HG03571 (cell line): ENCODE measurements around the gene USP12.
"Not testable (repeated sequence)": the region's sequence is repeated elsewhere in the genome, so short reads cannot be mapped to it uniquely, and the experiment has no call there.

Experiments
- ATAC-seq: cut with Tn5 transposase; IDR thresholded peaks from one replicate; pipeline ENCODE4 v1.9.1; 2021; ENCODE audit not compliant: unreplicated experiment

Gene USP12, protein sequence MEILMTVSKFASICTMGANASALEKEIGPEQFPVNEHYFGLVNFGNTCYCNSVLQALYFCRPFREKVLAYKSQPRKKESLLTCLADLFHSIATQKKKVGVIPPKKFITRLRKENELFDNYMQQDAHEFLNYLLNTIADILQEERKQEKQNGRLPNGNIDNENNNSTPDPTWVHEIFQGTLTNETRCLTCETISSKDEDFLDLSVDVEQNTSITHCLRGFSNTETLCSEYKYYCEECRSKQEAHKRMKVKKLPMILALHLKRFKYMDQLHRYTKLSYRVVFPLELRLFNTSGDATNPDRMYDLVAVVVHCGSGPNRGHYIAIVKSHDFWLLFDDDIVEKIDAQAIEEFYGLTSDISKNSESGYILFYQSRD

DNA sequence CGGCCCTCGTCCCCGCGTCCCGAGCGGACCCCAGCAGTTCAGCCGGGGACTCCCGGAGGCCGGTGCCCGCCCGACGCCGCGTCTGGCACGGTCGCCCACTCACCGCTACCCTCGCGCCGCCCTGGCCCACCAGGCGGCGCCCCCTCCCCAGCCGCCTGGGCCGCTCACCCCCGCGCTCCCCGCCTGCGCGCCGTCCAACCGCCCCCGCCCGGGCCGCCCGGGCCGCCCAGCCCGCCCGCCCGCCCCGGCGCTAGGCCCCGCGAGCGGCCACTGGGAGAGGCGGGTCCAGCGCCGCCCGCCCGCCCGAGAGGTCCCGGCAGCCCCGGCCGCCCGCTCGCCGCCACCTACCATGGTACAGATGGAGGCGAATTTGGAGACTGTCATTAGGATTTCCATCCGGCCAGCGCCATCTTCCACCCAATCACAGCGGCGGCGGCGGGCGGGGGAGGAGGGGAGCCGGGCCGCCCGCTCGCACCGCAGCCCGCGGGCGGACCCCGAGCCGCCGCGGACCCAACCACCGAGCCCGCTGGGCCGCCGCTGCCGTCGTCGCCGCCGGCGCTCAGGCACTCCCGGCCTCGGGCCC is at the start of gene USP12:
Gene USP12, minus strand, starts transcription at position 568 of the 583 bp plus-strand sequence. Its CDS starts 172 bp downstream, at position 396.
- peak; percentile 7 for ATAC-seq

DNA sequence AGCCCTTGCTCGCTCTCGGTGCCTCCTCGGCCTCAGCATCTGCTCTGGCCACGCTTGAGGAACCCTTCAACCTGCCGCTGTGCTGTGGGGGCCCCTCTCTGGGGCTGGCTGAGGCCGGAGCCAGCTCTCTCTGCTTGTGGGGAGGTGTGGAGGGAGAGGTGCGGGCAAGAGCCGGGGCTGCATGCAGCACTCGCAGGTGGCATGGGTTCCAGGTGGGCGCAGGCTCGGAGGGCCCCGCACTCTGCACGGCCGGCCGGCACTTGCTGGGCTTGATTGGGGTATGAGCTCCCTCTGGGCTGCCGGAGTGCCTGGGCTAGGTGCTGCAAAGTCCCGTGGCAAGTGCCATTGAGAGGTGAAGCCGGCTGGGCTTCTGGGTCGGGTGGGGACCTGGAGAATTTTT is 48.0 kb upstream of the USP12 start:
- no peak for ATAC-seq

DNA sequence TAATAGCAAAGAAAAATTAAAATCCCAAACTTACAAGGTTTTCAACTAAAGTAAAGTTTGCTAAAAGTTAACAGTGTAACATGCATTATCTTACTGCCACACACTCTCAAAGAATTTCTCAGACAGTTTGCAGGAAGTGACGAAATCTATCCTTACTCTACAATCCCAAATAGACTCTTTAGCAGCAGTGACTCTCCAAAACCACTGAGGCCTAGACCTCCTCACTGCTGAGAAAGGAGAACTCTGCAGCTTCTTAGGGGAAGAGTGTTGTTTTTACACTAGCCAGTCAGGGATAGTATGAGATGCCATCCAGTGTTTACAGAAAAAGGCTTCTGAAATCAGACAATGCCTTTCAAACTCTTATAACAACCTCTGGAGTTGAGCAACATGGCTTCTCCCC is 47.2 kb upstream of the USP12 start:
- ATAC-seq: not testable (repeated sequence)

DNA sequence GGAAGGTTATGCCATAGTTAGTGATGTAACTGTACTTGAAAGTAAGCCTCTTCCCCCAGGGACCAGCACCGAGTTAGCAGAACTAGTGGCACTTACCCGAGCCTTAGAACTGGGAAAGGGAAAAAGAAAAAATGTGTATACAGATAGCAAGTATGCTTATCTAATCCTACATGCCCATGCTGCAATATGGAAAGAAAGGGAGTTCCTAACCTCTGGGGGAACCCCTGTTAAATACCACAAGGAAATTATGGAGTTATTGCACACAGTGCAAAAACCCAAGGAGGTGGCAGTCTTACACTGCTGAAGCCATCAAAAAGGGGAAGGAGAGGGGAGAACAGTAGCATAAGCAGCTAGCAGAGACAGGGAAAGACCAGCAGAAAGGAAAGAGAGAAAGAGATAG is 46.2 kb upstream of the USP12 start:
- ATAC-seq: not testable (repeated sequence)

DNA sequence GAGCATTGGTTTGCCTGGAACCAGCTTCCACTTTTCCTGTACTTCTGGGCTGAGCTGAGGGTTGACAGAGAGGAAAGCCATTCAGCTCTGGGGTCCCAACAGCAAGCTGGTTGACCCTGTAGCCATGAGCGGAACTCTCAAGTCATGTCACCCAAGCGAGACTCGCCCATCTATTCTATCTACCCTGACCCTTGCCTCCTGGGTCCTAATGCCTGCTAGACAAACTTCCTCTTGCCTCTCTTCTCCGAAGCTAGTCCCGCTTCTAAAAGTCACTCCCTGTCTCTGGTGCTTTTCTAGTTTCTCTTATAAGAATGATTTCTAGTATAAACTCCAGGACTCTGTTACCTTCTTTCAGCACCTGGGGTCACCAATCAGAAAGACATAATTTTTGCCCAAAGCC is 41.8 kb upstream of the USP12 start:
- not testable (repeated sequence) for ATAC-seq

DNA sequence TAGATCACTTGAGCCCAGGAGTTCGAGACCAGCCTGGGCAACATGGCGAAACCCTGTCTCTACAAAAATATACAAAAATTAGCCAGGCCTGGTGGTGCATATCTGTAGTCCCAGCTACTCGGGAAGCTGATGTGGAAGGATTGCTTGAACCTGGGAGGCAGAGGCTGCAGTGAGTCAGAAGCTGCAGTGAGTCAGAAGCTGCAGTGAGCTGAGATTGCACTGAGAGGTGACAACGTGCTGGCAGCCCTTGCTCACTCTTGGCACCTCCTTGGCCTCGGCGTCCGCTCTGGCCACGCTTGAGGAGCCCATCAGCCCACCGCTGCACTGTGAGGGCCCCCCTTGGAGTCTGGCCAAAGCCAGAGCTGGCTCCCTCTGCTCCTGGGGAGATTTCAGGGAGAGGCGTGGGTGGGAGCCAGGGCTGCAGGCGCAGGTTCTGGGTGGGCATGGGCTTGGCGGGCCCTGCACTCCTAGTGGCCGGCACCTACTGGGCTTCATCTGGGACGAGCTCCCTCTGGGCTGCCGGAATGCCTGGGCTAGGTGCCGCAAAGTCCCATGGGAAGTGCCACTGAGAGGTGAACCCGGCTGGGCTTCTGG is 40.3 kb upstream of the USP12 start:
- ATAC-seq: no peak

DNA sequence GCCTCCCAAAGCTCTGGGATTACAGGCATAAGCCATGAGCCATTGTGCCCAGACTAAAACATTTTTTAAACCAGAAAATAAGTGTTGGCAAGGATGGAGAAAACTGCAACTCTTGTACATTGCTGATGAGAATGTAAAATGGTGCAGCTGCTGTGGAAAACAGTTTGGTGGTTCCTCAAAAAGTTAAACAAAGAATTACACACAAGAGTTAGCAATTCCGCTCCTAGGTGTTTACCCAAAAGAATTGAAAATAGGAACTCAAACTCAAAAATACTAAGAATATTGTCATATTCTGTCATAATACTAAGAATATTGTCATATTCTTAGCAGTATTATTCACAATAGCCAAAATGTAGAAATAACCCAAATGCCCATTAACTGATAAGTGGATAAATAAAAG is 39.7 kb upstream of the USP12 start:
- ATAC-seq: no peak

DNA sequence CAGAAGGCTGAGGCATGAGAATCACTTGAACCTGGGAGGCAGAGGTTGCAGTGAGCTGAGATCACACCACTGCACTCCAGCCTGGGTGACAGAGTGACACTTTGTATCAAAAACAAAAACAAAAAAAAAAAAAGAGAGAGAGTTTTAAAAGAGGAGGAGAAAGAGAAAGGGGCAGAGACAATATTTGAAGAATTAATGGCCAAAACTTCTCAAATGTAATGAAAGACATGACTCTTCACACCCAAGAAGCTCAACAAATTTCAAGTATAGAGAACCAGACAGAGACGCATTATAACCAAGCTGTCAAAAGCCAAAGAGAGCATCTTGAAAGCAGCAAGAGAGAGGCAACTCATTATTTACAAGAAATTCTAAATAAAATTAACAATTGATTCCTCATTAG is 36.9 kb upstream of the USP12 start:
- ATAC-seq: no peak

DNA sequence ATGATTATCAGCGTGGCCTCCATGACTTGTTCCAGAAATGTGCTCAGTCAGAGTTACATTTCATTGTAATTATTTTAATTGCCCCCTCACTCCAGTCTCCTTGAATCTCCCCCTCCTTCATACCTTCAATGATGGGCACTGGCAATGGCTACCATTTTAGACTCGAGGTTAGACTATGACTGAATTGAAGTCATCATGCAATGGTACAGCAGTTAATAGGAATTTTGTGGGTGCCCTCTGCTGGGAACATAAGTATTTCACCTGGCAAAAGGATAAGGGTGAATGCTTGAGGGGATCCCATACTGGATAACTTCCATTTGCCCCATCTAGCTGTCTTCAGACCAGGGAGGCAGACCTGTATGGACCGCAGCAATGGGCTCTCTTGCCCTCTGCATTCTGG is 32.2 kb upstream of the USP12 start:
- ATAC-seq: no peak

DNA sequence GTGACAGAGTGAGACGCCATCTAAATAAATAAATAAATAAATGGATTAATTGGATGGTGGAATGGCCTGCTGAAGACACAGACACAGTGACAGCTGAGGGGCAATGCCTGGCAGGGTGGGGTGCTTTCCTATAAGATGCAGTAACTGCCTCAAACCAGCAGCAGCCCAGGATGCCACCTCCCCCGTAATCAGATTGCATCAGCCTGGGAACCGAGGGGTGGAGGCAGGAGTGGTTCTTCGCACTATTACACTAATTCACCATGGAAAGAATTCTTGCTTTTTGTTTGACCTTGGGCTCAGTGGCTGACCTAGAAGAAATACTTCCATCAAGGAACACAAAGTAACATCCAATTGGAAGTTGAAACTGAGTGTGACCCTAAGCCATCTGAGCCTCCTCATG is 31.6 kb upstream of the USP12 start:
- ATAC-seq: no peak

DNA sequence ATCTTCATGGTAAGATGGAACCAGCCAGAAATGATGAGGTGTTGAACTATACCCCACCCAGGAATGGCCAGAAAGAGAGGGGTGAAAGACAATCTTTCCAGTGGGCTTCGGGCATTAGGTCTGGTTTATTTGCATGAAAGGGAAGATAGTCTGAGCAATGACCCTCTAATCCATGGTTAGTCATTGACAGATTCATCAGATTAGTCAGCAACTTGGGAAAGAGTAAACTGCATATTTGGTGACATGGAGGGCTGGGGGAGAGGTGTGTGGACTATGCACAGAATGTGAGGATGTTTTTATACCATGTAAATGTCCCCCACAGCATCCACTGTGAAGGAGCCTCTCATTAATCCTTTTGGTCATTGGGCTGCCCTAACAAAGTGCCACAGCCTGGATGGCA is 30.1 kb upstream of the USP12 start:
- no peak for ATAC-seq

DNA sequence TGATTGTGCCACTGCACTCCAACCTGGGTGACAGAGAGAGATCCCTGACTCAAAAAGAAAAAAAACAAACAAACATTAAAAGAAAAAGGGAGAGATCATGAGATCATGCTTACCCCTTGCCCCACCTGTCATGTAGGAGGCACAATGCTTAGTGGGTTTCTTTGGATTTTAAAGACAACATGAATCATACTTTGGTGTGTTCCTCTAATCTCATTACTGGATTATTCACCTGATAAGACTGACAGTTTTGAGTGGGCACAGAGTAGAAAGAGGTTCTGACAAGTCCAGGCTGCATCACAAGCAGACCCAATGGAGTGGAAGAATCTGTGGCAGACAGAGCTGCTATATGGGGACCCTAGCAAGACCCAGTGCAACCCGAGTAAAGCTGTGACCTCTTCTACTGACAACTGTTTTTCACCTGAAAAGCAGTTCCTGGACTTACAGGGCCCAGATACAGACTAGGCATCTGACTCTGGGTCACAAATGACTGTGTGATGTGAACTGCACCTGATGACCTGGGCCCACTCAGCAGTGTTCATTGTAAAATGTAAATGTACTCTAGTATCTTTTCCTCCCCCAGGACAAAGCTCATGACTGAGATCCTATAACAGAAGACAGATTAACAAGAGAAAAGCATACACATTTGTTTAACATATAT is 28.9 kb upstream of the USP12 start:
- no peak for ATAC-seq

DNA sequence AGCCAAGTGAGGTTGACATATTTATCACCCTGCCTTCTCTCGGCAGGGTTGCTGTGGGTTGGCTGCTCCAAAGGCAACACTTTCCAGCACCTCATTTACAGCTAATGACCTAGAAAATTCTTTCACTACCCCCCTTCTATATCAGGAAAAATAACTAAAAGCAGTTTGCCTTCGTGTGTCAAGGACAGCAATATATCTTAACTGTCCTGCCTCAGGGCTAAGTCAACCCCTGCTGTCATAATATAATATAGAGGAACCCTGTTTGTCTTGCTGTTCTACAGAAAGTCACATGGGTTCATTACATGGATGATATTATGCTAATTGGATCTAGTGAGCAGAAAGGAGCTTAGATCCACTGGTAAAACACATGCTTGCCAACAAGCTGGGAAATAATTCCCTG is 28.1 kb upstream of the USP12 start:
- no peak for ATAC-seq

DNA sequence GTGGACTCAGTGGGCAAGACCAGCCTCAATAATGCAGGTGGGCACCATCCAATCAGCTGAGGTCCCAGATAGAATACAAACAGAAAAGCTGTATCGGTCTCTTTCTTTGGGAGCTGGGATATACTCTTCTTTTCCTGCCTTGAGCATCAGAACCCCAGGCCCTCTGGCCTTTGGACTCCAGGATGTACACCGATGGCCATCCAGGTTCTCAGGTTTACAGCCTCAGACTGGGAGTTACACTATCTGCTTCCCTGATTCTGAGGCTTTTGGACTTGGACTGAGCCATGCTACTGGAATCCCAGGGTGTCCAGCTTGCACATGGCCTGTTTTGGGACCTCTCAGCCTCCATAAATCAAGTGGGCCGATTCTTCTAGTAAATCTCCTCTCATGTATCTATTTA is 27.6 kb upstream of the USP12 start:
- ATAC-seq: no peak

DNA sequence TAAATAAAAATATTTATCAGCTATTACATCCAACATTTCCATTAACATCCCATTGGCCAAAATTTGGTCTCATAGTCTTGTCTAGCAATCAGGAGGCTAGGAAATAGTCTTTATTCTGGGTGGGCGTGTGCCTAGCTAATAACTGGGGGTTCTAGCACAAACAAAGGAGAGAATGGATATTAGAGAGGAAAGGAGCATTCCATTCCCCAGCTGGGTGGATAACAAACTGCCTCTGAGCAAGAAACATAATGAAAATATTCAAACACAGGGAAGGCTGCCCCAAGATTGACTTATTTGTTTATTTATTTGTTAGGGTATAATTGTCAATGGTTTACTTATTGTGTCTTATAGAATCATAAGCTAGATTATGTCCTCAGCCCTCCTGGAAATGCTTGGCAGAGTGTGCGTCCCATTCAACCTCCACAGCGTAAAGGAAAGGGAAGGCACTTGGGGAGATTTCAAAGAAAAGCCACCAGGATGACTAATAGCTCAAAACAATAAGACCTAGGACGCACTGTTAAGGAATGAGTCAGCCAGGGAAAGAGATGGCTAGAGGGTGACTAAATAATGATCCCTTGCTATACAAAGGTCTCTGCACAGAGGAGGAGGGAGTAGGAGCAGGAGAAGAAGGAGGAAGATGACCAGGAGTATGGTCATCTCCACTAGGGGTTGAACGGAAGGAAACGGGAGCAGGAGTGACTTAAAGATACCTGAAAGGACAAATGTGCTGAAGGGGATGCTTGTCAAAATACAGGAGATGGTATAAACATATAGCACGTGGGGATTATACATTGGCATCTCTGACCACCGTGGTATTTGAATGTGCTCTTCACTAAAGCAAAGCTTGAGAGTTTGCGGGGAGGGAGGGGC is 23.5 kb upstream of the USP12 start:
- no peak for ATAC-seq

DNA sequence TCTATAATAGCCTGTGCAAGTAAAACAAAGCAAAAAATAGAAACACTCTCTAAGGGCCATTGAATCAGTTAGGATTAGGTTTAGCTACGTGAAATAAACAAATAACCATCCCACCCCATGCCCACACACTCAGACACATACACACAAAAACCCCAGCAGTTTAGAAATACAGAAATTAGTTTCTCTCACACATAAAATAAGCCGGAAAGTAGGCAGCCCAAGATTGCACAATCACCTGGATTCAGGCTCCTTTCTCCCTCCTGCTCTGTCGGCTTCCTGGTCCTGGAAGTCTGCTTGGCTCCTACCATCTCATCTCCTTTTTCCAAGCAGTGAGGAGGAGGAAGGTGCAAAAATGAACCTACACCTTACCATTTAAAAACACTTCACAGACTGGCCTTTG is 22.6 kb upstream of the USP12 start:
- no peak for ATAC-seq

DNA sequence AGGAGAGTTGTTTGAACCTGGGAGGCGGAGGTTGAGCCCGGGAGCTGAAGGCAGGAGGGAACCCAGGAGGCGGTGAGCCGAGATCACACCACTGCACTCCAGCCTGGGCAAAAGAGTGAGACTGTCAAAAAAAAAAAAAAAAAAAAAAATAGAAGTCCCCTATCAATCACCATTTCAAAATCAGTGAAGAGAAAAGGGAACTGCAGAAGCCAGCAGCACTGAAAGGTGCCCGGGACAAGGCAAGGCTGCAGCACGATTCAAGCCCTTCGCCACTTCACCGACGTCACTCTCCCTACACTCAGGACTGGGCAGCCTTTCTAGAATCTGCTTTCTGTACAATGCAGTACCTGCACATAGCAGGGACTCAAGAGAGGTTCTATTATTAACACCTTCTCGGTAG is 21.9 kb upstream of the USP12 start:
- ATAC-seq: no peak

DNA sequence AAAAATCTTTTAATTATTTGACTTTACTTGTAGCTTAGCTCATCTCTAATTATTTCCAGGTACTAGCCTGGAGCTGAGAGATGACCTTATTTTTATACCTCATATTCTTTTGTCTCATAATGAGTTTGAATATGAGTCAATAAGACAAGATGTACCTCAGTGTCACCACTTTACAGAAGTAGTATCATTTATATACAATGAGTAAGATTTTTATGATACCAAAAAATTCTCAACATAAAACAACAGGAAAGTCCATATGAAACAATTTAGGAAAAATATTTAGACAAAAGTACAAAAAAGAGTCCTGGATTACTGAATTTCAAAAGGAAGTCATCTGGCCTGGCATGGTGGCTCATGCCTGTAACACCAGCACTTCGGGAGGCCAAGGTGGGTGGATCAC is 21.4 kb upstream of the USP12 start:
- no peak for ATAC-seq

DNA sequence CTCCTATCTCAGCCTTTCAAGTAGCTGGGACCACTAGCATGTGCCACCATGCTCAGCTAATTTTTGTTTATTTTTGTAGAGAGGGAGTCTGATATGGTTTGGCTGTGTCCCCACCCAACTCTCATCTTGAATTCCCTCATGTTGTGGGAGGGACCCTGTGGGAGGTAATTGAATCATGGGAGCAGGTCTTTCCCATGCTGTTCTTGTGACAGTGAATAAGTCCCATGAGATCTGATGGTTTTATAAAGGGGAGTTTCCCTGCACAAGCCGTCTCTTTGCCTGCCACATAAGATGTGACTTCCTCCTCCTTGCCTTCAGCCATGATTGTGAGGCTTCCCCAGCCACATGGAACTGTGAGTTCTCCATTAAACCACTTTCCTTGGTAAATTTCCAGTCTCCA is 20.8 kb upstream of the USP12 start:
- not testable (repeated sequence) for ATAC-seq

DNA sequence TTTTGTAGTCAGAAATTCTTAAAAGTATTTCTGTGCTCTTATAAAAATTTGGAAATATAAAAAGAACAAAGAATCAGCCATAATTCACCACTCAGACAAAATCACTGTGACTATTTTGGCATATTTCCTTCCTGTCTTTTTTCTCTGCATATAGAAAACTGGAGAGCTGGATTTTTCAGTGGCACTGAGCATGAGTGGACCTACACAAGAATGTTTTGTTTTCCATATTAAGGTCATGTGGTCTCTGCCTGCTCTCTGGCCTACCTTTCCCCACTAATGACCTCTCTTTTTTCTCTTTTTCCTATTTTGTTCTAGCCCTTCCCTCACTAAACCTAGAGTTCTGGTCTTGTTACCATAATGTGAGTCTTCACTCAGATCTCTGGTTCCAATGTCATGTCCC is 17.6 kb upstream of the USP12 start:
- no peak for ATAC-seq

DNA sequence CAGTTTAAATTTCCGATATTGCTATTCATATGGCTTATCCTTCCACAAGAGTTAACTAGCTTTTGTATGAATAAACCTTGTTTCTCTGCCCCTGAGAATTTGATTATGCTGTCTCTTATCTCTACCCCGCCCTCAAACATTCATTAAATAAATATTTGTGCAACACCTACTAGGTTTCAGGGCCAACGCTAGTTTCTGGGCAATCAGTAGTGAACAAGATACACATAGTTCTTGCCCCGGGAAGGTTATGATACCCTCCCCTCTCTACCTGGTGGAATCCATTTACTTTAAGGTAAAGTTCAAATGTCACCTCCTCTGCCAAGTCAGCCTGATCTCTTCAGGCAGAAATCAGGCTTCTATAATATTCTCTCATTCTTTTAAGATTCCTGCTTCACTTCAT is 16.6 kb upstream of the USP12 start:
- no peak for ATAC-seq
